ENCODE measurements around the gene CGB3. TPM values are rescaled to one million over a fixed set of nuclear protein-coding genes. Genes with fewer than 3 reads are reported as not detected.
"Not testable (repeated sequence)": the region's sequence is repeated elsewhere in the genome, so short reads cannot be mapped to it uniquely, and the experiment has no call there.

The CGB3 gene
- total RNA-seq, 3 donors from 2014 or later: not detected

DNA sequence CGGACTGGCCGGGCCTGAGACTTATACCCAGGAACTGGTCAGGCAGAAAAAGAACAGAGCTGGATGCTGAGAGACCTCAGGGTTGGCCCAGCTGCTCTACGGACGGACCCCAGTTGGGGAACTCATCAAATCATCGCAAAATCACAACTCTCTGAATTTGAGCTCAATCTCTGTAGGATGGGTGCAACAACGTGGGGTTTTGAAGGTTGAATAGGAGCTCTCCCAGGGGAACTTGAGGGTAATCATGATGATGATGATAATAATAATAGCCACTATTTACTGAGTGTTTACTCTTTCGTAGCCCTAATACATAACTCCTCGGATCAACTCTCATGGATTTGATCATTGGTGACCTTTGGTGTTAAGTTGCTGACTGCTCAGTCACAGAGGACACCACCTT, 6.2 kb upstream of the CGB3 start:
- H3K4me3 Mint-ChIP-seq; H3K36me3 Mint-ChIP-seq (ENCODE audit: insufficient read depth); DNase-seq; H3K4me1 Mint-ChIP-seq (ENCODE audit: low read depth); ATAC-seq; H3K9me3 Mint-ChIP-seq; H3K27me3 Mint-ChIP-seq (ENCODE audit: low read depth): not testable (repeated sequence)

DNA sequence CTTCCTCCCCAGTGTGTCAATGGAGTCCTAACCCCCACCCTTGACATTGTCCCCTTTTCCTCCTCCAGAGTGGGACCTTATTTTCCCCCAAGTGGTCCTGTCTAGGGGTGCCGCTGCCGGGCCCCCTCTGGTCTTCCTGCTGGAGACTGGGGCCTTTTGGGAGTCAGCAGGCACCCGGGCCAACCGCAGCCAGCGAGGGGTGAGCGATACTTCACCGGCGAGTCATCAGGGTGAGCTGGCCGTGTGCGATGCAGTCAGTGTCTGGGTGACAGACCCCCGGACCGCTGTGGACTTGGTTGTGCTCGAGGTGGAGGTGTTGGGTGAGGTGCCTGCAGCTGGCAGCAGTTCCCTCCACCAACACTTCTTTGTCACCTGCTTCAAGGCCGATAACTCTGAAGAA, 5.6 kb upstream of the CGB3 start:
- H3K9me3 Mint-ChIP-seq; H3K27me3 Mint-ChIP-seq (ENCODE audit: low read depth); H3K4me3 Mint-ChIP-seq; H3K4me1 Mint-ChIP-seq (ENCODE audit: low read depth); ATAC-seq; DNase-seq; H3K36me3 Mint-ChIP-seq (ENCODE audit: insufficient read depth): not testable (repeated sequence)

DNA sequence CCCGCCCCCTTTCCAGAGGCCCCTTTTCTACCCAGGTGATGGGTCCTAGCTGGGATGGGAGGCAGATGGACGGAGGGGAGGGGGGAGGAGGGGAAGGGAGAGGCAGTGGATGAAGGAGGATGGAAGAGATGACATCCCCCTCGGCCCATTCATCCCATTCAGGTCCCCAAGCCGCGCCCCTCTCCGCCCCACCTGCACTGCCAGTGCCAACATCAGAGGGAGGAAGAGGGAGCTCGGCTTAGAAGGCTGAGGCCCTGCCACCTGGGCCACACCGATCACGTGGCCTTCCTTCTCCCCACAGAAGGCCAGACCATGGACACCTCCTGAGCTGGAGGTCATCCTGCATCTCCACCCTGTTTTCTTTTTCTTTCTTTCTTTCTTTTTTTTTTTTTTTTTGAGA, 4.6 kb upstream of the CGB3 start:
- H3K36me3 Mint-ChIP-seq (ENCODE audit: insufficient read depth); DNase-seq; ATAC-seq; H3K4me3 Mint-ChIP-seq; H3K27me3 Mint-ChIP-seq (ENCODE audit: low read depth); H3K9me3 Mint-ChIP-seq; H3K4me1 Mint-ChIP-seq (ENCODE audit: low read depth): not testable (repeated sequence)

DNA sequence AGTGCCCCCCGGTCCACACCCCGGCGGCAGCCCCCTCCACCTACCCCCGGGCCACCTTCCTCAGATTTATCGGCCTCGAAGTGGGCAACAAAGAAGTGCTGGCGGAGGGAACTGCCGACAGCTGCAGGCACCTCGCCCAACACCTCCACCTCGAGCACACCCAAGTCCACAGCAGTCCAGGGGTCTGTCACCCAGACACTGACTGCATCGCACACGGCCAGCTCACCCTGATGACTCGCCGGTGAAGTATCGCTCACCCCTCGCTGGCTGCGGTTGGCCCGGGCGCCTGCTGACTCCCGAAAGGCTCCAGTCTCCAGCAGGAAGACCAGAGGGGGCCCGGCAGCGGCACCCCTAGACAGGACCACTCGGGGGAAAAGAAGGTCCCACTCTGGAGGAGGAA, 1.5 kb upstream of the CGB3 start:
- not testable (repeated sequence) for H3K36me3 Mint-ChIP-seq (ENCODE audit: insufficient read depth); H3K4me1 Mint-ChIP-seq (ENCODE audit: low read depth); H3K9me3 Mint-ChIP-seq; H3K4me3 Mint-ChIP-seq; DNase-seq; H3K27me3 Mint-ChIP-seq (ENCODE audit: low read depth); ATAC-seq

DNA sequence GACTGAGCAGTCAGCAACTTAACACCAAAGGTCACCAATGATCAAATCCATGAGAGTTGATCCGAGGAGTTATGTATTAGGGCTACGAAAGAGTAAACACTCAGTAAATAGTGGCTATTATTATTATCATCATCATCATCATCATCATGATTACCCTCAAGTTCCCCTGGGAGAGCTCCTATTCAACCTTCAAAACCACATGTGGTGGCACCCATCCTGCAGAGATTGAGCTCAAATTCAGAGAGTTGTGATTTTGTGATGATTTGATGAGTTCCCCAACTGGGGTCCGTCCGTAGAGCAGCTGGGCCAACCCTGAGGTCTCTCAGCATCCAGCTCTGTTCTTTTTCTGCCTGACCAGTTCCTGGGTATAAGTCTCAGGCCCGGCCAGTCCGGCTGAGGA, 955 bp upstream of the CGB3 start:
- H3K4me3 Mint-ChIP-seq; H3K4me1 Mint-ChIP-seq (ENCODE audit: low read depth); H3K9me3 Mint-ChIP-seq; DNase-seq; H3K36me3 Mint-ChIP-seq (ENCODE audit: insufficient read depth); ATAC-seq; H3K27me3 Mint-ChIP-seq (ENCODE audit: low read depth): not testable (repeated sequence)

DNA sequence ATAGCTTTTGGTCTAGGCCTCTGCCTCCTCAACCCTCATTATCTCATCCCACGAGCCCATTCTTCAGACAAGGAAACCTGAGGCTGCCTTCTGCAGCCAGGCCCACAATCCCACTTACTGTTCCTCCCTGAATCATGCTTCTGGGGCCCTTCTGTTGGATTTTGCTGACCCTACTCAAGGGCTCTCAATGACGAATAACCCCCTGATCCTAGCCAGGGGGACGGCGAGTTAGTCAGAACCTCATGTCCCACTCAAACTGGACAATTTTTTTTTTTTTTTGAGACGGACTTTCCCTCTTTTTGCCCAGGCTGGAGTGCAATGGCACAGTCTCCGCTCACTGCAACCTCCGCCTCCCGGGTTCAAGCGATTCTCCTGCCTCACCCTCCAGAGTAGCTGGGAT, 2.0 kb downstream of the CGB3 start:
- Mint-ChIP-seq H3K36me3 (ENCODE audit: insufficient read depth) (no peaks in the 10 kb centered on the region), H3K4me3 (no peak overlapping the region), H3K9me3 (no peaks in the 10 kb centered on the region), H3K4me1 (ENCODE audit: low read depth) (peaks cover 18% of the 10 kb centered on the region), H3K27me3 (ENCODE audit: low read depth) (peaks cover 3% of the 10 kb centered on the region)
- DNase-seq: no peak
- ATAC-seq: no peak

DNA sequence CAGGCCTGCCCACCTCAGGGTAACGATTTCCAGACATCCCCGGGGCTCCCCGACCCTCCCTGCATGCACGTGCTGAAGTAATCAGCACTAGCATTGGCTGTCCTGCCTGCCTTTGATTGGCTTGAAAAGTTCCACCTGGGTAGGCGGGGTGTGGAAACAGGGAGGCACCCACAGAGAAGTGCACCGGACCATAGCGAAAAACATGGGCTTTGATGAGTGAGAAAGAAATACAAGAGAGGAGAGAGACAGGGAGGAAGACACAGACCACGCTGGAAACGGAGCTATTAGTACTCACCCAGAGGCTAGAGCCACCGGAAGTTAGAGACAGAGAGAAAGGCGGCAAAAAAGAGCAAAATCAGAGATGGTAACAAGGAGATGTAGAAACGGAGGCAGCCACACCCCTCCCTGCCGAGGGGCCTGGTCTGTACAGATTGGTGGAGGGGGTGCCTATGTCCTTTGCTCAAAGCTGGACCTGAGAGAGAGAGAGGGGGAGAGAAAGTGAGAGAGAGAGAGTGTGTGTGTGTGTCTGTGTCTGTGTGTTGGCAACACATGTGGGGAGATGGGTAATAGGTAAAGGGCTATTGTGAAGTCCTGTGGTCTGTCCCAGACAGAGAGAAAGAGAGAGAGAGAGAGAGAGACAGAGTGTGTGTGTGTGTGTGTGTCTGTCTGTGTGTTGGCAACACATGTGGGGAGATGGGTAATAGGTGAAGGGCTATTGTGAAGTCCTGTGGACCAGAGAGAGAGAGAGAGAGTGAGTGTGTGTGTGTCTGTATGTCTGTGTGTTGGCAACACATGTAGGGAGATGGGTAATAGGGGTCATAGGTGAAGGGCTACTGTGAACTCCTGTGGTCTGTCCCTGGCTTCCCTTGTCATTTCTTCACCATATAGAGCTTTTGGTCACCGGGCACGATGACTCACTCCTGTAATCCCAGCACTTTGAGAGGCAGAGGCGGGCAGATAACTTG, 2.9 kb downstream of the CGB3 start:
- DNase-seq: no peak
- Mint-ChIP-seq H3K36me3 (ENCODE audit: insufficient read depth) (no peaks in the 10 kb centered on the region), H3K4me3 (no peak overlapping the region), H3K4me1 (ENCODE audit: low read depth) (peaks cover 18% of the 10 kb centered on the region), H3K9me3 (no peaks in the 10 kb centered on the region), H3K27me3 (ENCODE audit: low read depth) (peaks cover 3% of the 10 kb centered on the region)
- ATAC-seq: no peak

DNA sequence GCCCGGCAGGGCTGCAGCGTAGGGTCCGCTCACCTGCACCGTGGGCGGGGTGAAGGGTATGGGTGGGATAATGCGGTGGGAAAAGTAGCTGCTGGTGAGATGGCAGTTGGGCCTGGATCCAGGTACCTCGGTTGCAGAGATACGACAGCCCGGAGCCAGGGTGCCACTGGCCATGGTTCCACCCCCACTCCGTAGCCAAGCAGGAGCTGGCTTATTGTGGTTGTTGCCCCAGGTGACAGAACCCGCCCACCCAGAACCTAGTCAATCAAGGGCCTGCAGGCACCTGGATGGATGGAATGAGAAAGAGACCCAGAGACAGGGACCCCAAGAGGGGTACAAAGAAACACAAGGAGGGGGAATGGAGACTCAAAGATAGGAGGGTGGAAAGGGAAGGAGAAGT, 3.8 kb downstream of the CGB3 start:
- peaks cover 2% of the 10 kb centered on the region for H3K36me3 Mint-ChIP-seq (ENCODE audit: insufficient read depth)
- H3K4me1 Mint-ChIP-seq (ENCODE audit: low read depth): peaks cover 18% of the 10 kb centered on the region
- H3K27me3 Mint-ChIP-seq (ENCODE audit: low read depth): peaks cover 3% of the 10 kb centered on the region
- ATAC-seq: no peak
- H3K4me3 Mint-ChIP-seq: no peak overlapping the region
- no peaks in the 10 kb centered on the region for H3K9me3 Mint-ChIP-seq
- DNase-seq: no peak

DNA sequence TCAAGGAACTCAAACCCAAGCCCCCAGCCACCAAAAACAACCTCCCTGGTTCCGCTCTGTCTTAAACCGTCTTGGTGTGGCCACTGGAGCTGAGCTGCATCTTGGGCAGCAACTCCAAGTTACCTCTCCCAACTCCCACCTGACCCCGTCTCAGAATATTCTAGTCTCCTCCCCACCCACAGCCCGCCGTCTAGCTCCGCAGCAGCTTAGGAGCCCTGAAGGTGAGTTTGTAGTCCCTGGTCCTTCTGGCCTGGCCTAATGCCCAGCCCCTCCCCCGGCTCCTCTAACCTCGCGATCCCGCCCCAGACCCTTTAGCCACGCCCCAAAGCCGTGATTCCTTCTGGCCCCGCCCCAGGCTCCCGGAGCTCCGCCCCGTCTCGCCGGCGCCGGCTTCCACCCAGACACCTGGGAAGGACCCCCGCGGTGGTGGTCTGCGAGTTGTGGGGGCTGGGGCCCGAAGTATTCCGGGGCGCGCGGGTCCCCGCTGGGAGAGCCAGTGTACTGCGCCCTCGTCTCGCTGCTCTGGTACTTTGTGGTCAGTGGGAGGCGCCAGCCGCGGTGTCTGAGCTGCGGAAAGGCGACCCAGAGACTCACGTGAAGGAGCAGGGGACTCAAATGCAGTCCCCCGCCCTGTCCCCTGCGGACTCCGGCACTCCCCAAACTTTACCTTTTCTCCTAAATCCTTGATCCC, 4.7 kb downstream of the CGB3 start:
- H3K4me3 Mint-ChIP-seq: peak overlapping the region; percentile 77
- H3K9me3 Mint-ChIP-seq: no peaks in the 10 kb centered on the region
- H3K27me3 Mint-ChIP-seq (ENCODE audit: low read depth): peaks cover 3% of the 10 kb centered on the region
- peaks cover 2% of the 10 kb centered on the region for H3K36me3 Mint-ChIP-seq (ENCODE audit: insufficient read depth)
- ATAC-seq: peak; percentile 38 to 59
- peaks cover 18% of the 10 kb centered on the region for H3K4me1 Mint-ChIP-seq (ENCODE audit: low read depth)
- peak; percentile 65 for DNase-seq

DNA sequence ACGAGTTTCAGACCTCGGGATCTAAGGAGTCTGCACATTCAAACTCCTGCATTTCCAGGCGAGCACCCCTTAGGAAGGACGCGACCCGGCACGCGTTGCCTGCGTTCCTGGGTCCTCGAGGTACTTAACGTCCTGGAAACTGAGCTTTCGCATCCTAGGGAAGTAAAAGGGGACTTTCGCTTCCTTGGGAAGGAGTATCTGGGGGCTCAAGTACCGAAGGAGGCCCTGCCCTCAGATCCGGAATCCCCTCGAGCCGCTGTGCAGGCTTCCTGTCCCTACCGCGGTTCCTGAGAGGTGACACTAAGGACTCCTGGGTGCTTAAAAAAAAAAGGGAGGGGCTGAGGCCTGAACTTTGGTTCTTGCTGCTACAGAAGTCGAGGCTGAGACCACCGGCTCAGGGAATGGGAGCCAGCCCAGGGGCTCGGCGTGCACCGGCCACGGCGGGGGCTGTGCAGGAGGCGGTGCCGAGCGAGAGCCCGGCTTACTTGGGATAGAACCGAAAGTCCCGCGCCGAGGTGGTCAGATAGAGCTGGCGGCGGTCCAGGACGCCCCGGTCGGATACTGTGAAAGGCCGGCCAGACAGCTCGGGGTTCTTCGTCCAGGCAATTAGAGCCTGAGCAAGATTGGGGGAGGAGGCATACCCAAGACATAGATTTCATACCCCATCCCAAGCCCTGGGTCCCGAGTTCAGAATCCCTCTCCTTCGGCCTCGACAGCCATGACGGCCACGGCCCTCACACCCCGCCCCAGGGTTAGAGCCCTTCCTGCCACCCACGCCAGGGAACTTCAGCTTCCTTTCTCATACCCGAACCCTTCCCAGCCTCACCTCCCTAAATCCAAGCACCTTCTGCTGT, 5.5 kb downstream of the CGB3 start:
- not testable (repeated sequence) for DNase-seq; H3K9me3 Mint-ChIP-seq; ATAC-seq; H3K36me3 Mint-ChIP-seq (ENCODE audit: insufficient read depth); H3K27me3 Mint-ChIP-seq (ENCODE audit: low read depth)
- Mint-ChIP-seq H3K4me1 (ENCODE audit: low read depth) (peaks cover 18% of the 10 kb centered on the region), H3K4me3 (peak overlapping the region; percentile 77)

DNA sequence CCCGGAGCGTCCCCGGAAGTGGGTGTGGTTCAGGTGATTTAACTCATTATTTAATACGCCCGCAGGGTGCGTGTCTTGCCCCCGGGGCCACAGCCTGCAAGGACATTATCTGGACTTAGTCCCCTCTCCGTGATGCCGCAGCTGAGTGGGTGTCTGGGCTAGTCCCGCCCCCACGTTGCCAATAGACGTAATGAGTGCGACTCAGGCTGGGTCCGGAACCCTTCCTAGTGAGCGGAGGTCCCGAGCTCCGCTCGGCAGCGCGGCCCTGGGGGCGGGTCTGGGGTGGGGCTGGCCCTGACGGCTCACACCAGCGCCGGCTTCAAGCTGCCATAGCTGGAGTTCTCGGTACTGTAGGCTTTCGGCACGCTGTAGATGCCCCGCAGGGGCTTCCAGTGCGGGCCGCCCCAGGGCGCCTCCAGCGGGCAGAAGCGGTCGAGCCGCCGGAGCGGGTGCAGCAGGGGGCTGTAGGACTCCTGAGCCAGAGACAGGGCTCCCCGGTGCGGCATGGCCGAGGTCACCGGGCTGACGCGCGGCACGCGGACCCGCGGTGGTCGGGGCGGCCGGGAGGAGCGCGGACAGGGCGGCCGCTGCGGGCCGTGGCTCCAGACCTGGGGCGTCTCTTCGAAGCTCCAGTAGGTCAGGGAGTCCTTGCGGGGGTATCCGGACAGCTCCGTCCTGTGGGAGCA, 6.3 kb downstream of the CGB3 start:
- ATAC-seq (peak; percentile 85 to 88), DNase-seq (peak; percentile 57)
- peaks cover 18% of the 10 kb centered on the region for H3K4me1 Mint-ChIP-seq (ENCODE audit: low read depth)
- H3K4me3 Mint-ChIP-seq: peak overlapping the region; percentile 77
- no peaks in the 10 kb centered on the region for H3K9me3 Mint-ChIP-seq
- H3K36me3 Mint-ChIP-seq (ENCODE audit: insufficient read depth): peaks cover 5% of the 10 kb centered on the region
- peaks cover 3% of the 10 kb centered on the region for H3K27me3 Mint-ChIP-seq (ENCODE audit: low read depth)

DNA sequence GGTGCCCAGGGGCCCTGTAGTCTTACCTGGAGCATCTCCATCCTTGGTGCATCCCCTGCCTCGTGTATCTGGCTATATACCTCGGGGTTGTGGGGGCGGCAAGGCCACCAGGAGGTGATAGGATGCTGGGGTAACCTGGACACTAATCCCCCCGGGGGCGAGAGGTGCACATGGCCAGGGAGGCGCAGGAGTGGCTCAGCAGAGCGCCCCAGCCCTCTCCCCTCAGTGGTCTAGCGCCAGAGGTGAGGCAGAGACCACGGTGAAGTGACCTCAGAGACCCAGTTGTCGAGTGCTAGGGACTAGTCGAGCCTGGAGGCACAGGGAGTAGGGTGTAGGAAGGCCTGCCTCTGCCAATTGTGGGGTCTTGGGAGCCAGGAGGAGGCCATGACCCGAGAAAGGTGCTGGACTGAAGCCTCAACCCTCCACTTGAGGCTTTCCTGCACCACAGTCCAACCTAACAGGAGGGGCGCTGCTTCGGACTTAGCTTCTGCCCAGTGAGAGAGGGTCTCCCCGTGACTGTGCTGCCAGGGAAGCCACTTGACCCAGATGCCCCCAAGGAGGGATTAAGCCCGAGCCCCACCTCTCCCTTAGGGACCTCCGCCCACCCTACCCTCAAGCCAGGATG, 7.0 kb downstream of the CGB3 start, which contains the start of gene LHB:
LHB (minus strand) TSS at position 51 of the 625 bp plus-strand sequence; CDS start at position 41, 10 bp downstream.
- H3K36me3 Mint-ChIP-seq (ENCODE audit: insufficient read depth): peaks cover 5% of the 10 kb centered on the region
- peak within 1 kb of the TSS; percentile 77 for H3K4me3 Mint-ChIP-seq

DNA sequence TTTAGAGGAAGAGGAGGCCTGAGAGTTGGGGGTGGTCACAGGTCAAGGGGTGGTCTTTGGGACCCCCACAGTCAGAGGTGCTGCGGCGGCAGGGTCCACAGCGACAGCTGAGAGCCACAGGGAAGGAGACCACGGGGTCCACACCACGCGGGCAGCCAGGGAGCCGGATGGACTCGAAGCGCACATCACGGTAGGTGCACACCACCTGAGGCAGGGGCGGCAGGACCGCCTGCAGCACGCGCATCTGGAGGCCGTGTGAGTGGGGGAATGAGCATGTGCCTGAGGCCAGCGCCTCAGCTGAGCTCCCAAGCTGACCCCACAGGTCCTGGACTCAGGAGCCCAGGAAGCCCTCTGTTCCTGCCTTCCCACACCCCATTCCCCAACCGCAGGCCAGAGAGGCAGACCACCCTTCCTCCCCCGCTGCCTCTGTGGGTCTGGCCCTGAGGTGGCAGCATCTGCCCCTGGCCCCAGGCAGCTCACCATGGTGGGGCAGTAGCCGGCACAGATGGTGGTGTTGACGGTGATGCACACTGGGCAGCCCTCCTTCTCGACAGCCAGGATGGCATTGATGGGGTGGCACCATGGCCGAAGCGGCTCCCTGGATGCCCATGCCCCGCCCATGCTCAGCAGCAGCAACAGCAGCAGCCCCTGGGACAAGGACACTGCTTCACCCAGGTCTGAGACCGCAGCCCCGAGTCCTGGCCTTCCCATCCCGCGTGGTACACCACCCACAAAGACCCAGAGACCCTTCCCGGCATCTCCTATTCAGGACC, 7.9 kb downstream of the CGB3 start:
- Mint-ChIP-seq H3K27me3 (ENCODE audit: low read depth) (peaks cover 3% of the 10 kb centered on the region), H3K9me3 (no peaks in the 10 kb centered on the region), H3K36me3 (ENCODE audit: insufficient read depth) (peaks cover 5% of the 10 kb centered on the region), H3K4me1 (ENCODE audit: low read depth) (peaks cover 17% of the 10 kb centered on the region), H3K4me3 (no peak overlapping the region)
- ATAC-seq (no peak), DNase-seq (no peak)

More for the DNA sequence above, 7.0 kb downstream of the CGB3 start, which contains the start of gene LHB:
- ATAC-seq (no peak), DNase-seq (no peak)
- Mint-ChIP-seq H3K27me3 (ENCODE audit: low read depth) (peaks cover 3% of the 10 kb centered on the region), H3K9me3 (no peaks in the 10 kb centered on the region), H3K4me1 (ENCODE audit: low read depth) (peaks cover 18% of the 10 kb centered on the region)

Measured in activated T-cell treated with anti-CD3 and anti-CD28 coated beads, Interleukin-2, amount 50 U/mL, for 4 hours (primary cell).